ENCODE data around the gene ARL8A.

Gene ARL8A

DNA sequence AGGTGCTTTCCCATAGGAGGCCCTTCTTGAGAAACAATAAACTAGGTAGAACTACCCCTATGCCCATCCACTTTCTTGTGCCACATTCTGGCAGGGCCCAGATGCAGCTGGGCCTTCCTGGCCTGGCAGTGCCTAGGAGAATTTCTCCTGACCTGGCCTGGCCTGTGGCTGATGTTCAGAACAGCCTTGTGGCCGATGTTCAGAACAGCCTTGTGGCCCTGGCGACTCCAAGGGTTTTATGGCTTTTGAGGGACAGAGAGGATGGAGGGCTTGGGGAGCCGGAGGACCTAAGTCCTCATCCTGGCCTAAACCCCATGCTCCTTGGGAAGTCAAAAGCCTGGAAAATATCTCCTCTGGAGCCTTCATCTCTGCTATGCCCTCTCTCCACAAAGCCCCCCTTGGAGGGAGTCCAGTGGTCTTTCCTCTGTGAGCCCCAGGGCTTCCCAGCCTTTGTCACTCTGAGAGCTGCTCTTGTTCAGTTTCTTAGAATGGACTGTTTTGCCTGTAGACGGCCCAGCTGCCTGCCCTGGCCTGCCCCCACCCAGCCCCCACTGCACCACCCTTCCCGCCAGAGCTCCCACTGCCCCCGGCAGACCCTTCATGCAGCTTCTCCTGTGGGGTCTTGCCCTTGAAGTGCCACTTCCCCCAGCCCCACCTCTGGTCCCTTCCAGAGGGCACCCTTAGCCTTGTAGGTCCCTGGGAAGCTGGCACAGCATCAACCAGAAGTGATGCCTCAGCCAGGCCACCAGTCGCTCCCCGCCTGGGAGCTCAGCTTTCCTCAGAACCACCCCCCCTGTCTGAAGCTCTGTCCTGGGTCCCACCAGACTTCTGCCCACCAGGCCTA, 14.9 kb downstream of the ARL8A start:
- no peak for DNase-seq
- Histone ChIP-seq H3K9ac (ENCODE audit: low read length) (no peak overlapping the region), H3K4me2 (ENCODE audit: low read depth, low read length) (no peak overlapping the region), H3K27me3 (replicated peaks; ENCODE audit: insufficient read depth, low read length) (peaks cover 5% of the 10 kb centered on the region), H2AFZ (ENCODE audit: low read length) (no peak overlapping the region), H3K79me2 (ENCODE audit: low read length) (no peaks in the 10 kb centered on the region), H3K4me1 (ENCODE audit: low read length) (no peaks in the 10 kb centered on the region), H3K36me3 (replicated peaks; ENCODE audit: insufficient read depth, low read length) (no peaks in the 10 kb centered on the region), H3K9me3 (replicated peaks; ENCODE audit: insufficient read depth, low read length) (no peaks in the 10 kb centered on the region), H3F3A (ENCODE audit: insufficient read depth, low read length) (no peaks in the 10 kb centered on the region), H3K9me2 (replicated peaks; ENCODE audit: insufficient read depth, low read length) (no peaks in the 10 kb centered on the region), H4K20me1 (ENCODE audit: insufficient read depth, low read length) (no peaks in the 10 kb centered on the region), H3K27ac (ENCODE audit: low read length) (no peak overlapping the region), H3K4me3 (ENCODE audit: low read length) (no peak overlapping the region)
- TF ChIP-seq, protein P1, sequence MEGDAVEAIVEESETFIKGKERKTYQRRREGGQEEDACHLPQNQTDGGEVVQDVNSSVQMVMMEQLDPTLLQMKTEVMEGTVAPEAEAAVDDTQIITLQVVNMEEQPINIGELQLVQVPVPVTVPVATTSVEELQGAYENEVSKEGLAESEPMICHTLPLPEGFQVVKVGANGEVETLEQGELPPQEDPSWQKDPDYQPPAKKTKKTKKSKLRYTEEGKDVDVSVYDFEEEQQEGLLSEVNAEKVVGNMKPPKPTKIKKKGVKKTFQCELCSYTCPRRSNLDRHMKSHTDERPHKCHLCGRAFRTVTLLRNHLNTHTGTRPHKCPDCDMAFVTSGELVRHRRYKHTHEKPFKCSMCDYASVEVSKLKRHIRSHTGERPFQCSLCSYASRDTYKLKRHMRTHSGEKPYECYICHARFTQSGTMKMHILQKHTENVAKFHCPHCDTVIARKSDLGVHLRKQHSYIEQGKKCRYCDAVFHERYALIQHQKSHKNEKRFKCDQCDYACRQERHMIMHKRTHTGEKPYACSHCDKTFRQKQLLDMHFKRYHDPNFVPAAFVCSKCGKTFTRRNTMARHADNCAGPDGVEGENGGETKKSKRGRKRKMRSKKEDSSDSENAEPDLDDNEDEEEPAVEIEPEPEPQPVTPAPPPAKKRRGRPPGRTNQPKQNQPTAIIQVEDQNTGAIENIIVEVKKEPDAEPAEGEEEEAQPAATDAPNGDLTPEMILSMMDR (IDR thresholded peaks at IDR 0.05; ENCODE audit: low read length): no peak
- no peak for TF ChIP-seq EZH2phosphoT487 (IDR thresholded peaks at IDR 0.05; ENCODE audit: low read length)
- no peak for TF ChIP-seq EZH2 (optimal IDR thresholded peaks at IDR 0.05; ENCODE audit: low read depth, low read length)

DNA sequence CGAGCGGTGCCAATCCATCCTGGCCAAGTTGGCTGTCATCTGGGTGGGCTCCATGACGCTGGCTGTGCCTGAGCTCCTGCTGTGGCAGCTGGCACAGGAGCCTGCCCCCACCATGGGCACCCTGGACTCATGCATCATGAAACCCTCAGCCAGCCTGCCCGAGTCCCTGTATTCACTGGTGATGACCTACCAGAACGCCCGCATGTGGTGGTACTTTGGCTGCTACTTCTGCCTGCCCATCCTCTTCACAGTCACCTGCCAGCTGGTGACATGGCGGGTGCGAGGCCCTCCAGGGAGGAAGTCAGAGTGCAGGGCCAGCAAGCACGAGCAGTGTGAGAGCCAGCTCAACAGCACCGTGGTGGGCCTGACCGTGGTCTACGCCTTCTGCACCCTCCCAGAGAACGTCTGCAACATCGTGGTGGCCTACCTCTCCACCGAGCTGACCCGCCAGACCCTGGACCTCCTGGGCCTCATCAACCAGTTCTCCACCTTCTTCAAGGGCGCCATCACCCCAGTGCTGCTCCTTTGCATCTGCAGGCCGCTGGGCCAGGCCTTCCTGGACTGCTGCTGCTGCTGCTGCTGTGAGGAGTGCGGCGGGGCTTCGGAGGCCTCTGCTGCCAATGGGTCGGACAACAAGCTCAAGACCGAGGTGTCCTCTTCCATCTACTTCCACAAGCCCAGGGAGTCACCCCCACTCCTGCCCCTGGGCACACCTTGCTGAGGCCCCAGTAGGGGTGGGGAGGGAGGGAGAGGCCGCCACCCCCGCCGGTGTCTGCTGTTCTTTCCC, 16.5 kb downstream of the ARL8A start:
- Histone ChIP-seq H3K36me3 (replicated peaks; ENCODE audit: insufficient read depth, low read length) (no peaks in the 10 kb centered on the region), H3F3A (ENCODE audit: insufficient read depth, low read length) (no peaks in the 10 kb centered on the region), H3K79me2 (ENCODE audit: low read length) (no peaks in the 10 kb centered on the region), H3K9me3 (replicated peaks; ENCODE audit: insufficient read depth, low read length) (no peaks in the 10 kb centered on the region), H3K4me2 (ENCODE audit: low read depth, low read length) (no peak overlapping the region), H3K27me3 (replicated peaks; ENCODE audit: insufficient read depth, low read length) (peaks cover 21% of the 10 kb centered on the region), H3K9ac (ENCODE audit: low read length) (no peak overlapping the region), H3K4me3 (ENCODE audit: low read length) (no peak overlapping the region), H3K27ac (ENCODE audit: low read length) (no peak overlapping the region), H4K20me1 (ENCODE audit: insufficient read depth, low read length) (no peaks in the 10 kb centered on the region), H3K4me1 (ENCODE audit: low read length) (no peaks in the 10 kb centered on the region), H3K9me2 (replicated peaks; ENCODE audit: insufficient read depth, low read length) (no peaks in the 10 kb centered on the region), H2AFZ (ENCODE audit: low read length) (no peak overlapping the region)
- TF ChIP-seq, protein P1 (IDR thresholded peaks at IDR 0.05; ENCODE audit: low read length): no peak
- TF ChIP-seq EZH2 (optimal IDR thresholded peaks at IDR 0.05; ENCODE audit: low read depth, low read length) (no peak), EZH2phosphoT487 (IDR thresholded peaks at IDR 0.05; ENCODE audit: low read length) (no peak)
- no peak for DNase-seq

DNA sequence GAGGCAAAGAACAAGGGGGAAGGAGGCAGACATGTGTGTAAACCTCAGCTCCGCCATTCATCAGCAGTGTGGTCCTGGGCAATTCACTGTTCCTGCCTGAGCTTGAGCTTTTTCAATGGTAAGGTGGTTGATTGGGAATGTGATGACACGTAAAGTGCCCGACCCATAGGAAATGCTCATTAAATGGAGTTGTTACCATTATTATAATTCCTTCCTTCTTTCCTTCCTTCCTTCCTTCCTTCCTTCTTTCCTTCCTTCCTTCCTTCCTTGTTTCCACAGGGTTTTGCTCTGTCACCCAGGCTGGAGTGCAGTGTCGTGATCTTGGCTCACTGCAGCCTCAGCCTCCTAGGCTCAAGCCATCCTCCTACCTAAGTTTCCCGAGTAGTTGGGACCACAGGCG, 17.5 kb downstream of the ARL8A start:
- H3K4me2 ChIP-seq (ENCODE audit: low read depth, low read length): no peak overlapping the region
- H3K9me3 ChIP-seq (replicated peaks; ENCODE audit: insufficient read depth, low read length): no peaks in the 10 kb centered on the region
- no peaks in the 10 kb centered on the region for H3F3A ChIP-seq (ENCODE audit: insufficient read depth, low read length)
- TF ChIP-seq, protein P1 (IDR thresholded peaks at IDR 0.05; ENCODE audit: low read length): no peak
- no peak for TF ChIP-seq EZH2phosphoT487 (IDR thresholded peaks at IDR 0.05; ENCODE audit: low read length)
- TF ChIP-seq EZH2 (optimal IDR thresholded peaks at IDR 0.05; ENCODE audit: low read depth, low read length): no peak
- DNase-seq: no peak
- no peak overlapping the region for H3K27ac ChIP-seq (ENCODE audit: low read length)
- H3K4me1 ChIP-seq (ENCODE audit: low read length): no peaks in the 10 kb centered on the region
- H2AFZ ChIP-seq (ENCODE audit: low read length): no peak overlapping the region
- no peaks in the 10 kb centered on the region for H3K36me3 ChIP-seq (replicated peaks; ENCODE audit: insufficient read depth, low read length)
- no peak overlapping the region for H3K4me3 ChIP-seq (ENCODE audit: low read length)
- no peaks in the 10 kb centered on the region for H3K9me2 ChIP-seq (replicated peaks; ENCODE audit: insufficient read depth, low read length)
- H3K9ac ChIP-seq (ENCODE audit: low read length): no peak overlapping the region
- H3K27me3 ChIP-seq (replicated peaks; ENCODE audit: insufficient read depth, low read length): peaks cover 29% of the 10 kb centered on the region
- no peaks in the 10 kb centered on the region for H4K20me1 ChIP-seq (ENCODE audit: insufficient read depth, low read length)
- no peaks in the 10 kb centered on the region for H3K79me2 ChIP-seq (ENCODE audit: low read length)
